ENCODE data around the gene PLA2G4A.

The PLA2G4A gene

GRCh38 chr1:187033693-187034390 is 205.1 kb downstream of the PLA2G4A start:
- no peak for DNase-seq

- no peak for DNase-seq
Measured at GRCh38 chr1:187034501-187034900, 205.8 kb downstream of the PLA2G4A start.

DNA sequence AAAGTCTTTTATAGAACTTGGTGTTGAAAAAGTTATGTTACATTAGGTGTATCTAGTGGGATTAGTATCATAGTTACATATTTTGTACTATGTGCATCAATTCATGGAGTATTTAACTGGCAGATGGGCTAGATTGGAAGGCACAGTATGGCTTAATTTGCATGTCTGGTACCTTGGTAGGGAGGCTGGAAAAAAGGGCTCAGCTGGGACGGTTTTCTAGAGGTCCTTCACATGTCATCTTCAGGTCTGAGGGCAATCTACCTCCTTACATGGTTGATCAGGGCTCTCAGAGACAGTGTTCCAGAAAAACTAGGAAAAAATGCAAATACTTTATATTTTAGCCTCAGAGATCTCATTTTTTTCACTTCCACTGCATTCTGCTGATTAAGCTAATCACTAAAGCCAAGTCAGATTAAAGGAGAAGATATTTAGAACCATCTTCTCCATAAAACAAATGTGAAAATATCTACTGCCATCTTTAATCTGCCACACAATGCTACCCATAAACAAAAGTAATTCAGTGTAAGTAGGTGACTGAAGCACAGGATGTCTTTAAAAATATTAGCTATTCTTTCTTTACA is 209.3 kb downstream of the PLA2G4A start:
- DNase-seq: no peak
